GM10266 (cell line): ENCODE results near the gene CPNE6.

ENCODE experiments used
- DNase-seq: peaks from one replicate; pipeline ENCODE4 v3.0.0; 2012; ENCODE audit errors: extremely low spot score
- CTCF ChIP-seq: IDR thresholded peaks from 2 replicates; pipeline ENCODE4 v1.5.1; 2012; ENCODE audit warnings: mild to moderate bottlenecking, low read depth; ENCODE audit not compliant: control insufficient read depth, insufficient read depth; ENCODE audit errors: missing control alignments

The CPNE6 gene

DNA sequence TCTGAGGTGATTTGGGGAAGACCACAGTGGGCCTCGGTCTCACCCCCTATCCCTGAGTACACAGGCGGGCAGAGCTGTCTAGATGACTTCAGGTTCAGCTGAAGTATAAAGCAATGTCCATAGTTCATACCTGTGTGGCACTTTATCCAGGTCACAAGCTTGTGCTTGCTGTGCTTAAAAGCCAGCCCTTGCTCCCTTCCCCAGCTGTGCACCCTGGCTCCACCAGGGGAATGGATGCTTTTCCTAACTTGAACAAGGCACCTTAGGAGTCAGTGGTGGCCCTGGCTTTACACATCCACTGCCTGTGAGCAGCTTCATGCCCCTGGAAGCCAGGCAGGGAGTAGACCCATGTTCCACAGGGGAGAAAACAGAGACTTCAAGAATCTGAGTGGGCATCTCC, 14.1 kb upstream of the CPNE6 start:
- TF ChIP-seq CTCF: no peak
- no peak for DNase-seq

DNA sequence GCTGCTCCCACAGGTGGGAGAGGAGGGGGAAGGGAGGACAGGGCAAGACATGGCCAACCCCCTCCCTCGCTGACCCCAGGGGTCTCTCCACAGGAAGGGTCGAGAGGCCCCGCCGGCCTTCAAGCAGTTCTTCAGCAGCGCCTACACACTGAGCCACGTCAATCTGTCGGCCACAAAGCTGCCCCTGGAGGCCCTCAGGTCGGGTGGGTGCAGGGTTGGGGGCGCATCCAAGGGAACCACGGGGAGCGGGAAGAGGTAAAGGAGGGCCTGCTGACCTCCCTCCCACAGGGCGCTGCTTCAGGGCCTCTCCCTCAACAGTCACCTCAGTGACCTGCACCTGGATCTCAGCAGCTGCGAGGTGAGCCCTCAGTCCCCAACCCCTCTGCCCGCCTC, 13.5 kb upstream of the CPNE6 start:
- no peak for TF ChIP-seq CTCF
- no peak for DNase-seq

DNA sequence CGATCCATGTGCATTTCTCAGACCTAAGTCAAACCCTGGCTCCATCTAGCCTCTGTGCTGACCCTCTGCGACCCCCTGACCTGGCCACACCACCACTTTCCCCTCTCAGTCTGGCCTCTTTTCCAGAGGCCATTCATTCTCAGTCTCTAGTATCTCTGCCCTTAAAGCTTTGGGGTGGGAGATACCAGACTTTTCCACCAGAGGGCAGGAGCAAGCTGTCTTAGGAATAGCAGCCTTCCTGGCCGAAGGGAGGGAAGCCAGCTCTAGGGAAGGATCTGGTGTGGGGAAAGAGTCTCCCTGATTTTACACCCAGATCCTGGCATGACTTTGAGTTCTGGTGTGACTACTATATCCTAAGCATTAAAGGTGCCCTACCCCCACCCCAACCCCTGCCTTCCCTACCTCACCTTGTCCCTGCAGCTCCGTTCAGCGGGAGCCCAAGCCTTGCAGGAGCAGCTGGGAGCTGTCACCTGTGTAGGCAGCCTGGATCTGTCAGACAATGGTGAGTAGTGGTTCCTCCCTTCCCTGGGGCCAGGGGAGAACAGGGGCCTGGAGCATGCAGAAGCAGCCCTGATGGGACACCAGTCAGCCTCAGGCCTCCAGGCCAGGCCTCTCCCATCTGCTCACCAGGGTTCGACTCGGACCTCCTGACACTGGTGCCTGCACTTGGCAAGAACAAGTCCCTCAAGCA, 13.0 kb upstream of the CPNE6 start:
- TF ChIP-seq CTCF: peak; percentile 92
- peak; percentile 86 for DNase-seq

GRCh38 chr14:24058951-24059475, 12.3 kb upstream of the CPNE6 start:
- no peak for DNase-seq

GRCh38 chr14:24059841-24060388, 11.4 kb upstream of the CPNE6 start:
- no peak for TF ChIP-seq CTCF

More at GRCh38 chr14:24058951-24059475, 12.3 kb upstream of the CPNE6 start:
- TF ChIP-seq CTCF: no peak

GRCh38 chr14:24060443-24060842, 10.9 kb upstream of the CPNE6 start:
- no peak for TF ChIP-seq CTCF
- no peak for DNase-seq

More at GRCh38 chr14:24059841-24060388, 11.4 kb upstream of the CPNE6 start:
- DNase-seq: no peak

GRCh38 chr14:24060984-24061913, 10.1 kb upstream of the CPNE6 start:
- no peak for TF ChIP-seq CTCF
- no peak for DNase-seq
